Retinal pigment epithelial cell (primary cell): ENCODE results near the gene PPIF.
"Not testable (repeated sequence)": the region's sequence is repeated elsewhere in the genome, so short reads cannot be mapped to it uniquely, and the experiment has no call there.

Source experiments
- DNase-seq: peaks from one replicate; pipeline ENCODE4 v3.0.0-alpha.2; 2010; ENCODE audit warnings: low read depth
- H3K4me3 ChIP-seq: 2 replicates; pipeline ENCODE4 v1.5.1; 2011; ENCODE audit warnings: mild to moderate bottlenecking, low read length, control low read depth, moderate library complexity
- CTCF ChIP-seq: conservative IDR thresholded peaks from 2 replicates; pipeline ENCODE4 v1.5.1; 2011; ENCODE audit warnings: low read depth, low read length, control low read depth, inconsistent platforms

Gene PPIF

GRCh38 chr10:79336276-79336675 lies 11.0 kb upstream of the PPIF start:
- no peak for DNase-seq
- no peak for TF ChIP-seq CTCF
- H3K4me3 ChIP-seq = no peak overlapping the region

- no peak for TF ChIP-seq CTCF
- DNase-seq = no peak
- no peak overlapping the region for H3K4me3 ChIP-seq
Observed at GRCh38 chr10:79336739-79337138, 10.5 kb upstream of the PPIF start.

GRCh38 chr10:79337783-79338469 lies 9.3 kb upstream of the PPIF start:
- not testable (repeated sequence) for DNase-seq, H3K4me3 ChIP-seq

- no peak for TF ChIP-seq CTCF
- no peak for DNase-seq
- no peak overlapping the region for H3K4me3 ChIP-seq
Observed at GRCh38 chr10:79339266-79339665, 8.0 kb upstream of the PPIF start.

- no peak overlapping the region for H3K4me3 ChIP-seq
- DNase-seq = peak; percentile 43
- no peak for TF ChIP-seq CTCF
Observed at GRCh38 chr10:79340646-79341244, 6.5 kb upstream of the PPIF start.

- TF ChIP-seq CTCF = no peak
- H3K4me3 ChIP-seq = no peak overlapping the region
- DNase-seq = no peak
Observed at GRCh38 chr10:79342295-79342761, 4.9 kb upstream of the PPIF start.

- DNase-seq = no peak
- TF ChIP-seq CTCF = no peak
- H3K4me3 ChIP-seq = no peak overlapping the region
Observed at GRCh38 chr10:79342811-79343561, 4.3 kb upstream of the PPIF start.
